Measurements from ENCODE around the gene HCAR1.
"Not testable (repeated sequence)": the region's sequence is repeated elsewhere in the genome, so short reads cannot be mapped to it uniquely, and the experiment has no call there.

The HCAR1 gene

DNA sequence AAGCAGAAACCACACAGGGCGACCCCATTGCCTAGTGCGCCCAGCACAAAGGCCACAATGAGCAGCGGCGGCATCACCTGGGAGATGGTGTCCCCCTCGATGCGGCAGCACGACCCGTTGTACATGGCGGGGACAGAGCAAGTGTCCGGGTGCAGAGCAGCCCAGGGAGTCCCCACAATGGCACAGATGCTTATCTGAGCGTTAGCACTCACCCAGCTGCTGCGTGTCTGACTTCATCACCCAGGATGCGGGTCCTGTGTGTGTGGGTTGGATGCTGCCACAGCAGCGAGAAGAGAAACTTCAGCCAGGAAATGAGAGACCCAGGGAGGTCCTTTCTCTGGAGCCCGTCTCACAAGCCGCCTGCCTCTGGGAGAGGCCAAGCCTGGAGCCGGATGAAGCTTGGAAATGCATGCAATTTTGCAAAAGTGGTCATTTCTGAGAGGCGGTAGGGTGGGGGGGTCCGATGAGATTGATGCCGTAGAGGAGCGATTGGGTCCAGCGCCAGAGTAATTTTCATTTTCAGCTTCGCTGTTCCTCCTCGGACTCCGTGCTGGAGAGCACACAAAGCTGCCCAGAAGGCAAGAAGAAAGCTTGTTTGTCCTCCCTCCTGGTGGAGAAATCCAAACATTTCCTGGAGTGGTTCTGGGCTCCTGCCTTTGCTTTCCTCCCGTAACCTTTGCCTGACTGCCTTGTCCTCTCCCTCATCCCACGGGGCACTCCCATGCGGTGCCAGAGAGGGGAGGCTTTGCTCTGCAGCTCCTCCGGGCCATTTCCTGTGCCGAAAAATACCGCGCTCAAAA is at the start of gene HCAR1:
Gene HCAR1 (minus strand): TSS at position 630 of the 800 bp plus-strand sequence. CDS start 505 bp downstream, at position 125.
- DNase-seq (ENCODE audit: low read depth in 2 of 2), result peak in 1 of 2 donors; percentile 34

GRCh38 chr12:122757568-122757967 is 26.9 kb upstream of the HCAR1 start:
- no peak for DNase-seq (ENCODE audit: low read depth in 2 of 2)

- no peak for DNase-seq (ENCODE audit: low read depth in 2 of 2)
These were observed 24.1 kb upstream of the HCAR1 start for GRCh38 chr12:122754790-122755189.

DNA sequence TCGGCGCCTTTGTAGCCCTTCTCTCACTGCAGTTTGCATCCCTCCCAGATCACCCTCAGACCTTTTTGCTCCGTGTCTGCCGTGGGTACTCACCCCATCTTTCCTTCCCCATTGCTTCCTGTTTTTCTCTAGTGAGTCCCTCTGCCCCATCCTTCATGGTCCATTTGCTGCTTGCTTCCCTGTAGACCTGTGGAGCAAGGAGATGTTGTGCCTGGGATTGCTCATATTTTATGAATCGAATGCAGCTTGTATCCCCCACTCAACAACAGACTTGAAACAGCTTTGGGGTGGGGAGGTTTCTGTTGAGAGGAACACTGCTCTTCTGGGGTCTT is 22.6 kb upstream of the HCAR1 start:
- no peak for DNase-seq (ENCODE audit: low read depth in 2 of 2)

- peak; percentile 98 for DNase-seq (ENCODE audit: low read depth in 2 of 2)
These were observed 22.0 kb upstream of the HCAR1 start, which contains the start of gene DENR for GRCh38 chr12:122752464-122753318. DENR (plus strand) TSS chr12:122752824; CDS start chr12:122753702, 878 bp downstream.

DNA sequence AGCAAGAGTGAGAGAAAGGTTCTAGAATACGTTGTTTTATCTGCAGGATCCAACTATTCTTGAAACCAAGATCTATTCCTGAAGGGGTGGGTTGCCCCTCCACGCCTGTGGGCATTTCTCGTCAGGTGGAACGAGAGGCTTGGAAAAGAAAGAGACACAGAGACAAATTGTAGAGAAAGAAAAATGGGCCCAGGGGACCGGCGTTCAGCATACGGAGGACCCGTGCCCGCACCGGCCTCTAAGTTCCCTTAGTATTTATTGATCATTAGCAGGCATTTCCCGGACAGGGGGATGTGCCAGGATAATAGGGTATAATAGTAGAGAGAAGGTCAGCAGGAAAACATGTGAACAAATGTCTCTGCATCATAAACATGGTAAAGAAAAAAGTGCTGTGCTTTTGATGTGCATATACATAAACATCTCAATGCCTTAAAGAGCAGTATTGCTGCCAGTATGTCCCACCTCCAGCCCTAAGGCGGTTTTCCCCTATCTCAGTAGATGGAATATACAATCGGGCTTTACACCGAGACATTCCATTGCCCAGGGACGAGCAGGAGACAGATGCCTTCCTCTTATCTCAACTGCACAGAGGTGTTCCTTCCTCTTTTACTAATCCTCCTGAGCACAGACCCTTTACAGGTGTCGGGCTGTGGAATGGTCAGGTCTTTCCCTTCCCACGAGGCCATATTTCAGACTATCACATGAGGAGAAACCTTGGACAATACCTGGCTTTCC is 20.3 kb upstream of the HCAR1 start:
- not testable (repeated sequence) for DNase-seq (ENCODE audit: low read depth in 2 of 2)

DNA sequence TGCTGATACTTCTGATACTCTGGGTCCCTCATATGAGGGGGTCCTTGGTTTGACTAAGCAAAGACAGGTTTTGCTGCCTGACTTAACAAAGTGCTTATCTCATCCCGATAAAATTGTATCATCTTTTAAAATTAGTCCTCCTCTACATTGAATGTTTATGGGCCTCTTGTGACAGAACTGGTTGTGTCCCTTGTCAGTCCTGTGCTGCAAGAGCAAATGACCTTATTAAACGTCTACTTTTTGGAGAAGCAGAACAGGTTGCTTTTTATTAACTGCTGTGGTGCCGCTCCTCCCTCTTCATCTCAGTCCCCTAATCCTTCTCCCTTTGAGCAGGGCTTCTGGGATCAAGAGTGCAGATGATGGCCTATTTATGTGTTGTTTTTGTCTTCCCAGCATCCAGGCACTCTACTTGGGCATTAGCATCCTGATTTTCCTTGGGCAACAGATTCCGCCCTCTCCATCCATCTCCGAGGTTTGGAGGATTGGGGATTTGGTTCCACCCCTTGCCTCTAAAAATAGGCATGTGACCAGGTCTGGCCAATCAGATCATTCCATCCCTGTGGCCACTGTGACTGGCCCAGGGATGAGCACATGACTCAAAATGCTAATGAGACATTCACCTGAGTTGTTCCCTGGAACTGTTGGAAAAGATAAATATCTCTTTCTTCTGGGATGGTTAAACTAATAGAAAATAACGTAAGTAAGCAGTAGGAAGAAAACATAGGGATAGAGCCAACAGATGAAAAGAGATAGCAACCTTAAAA is 19.1 kb upstream of the HCAR1 start:
- no peak for DNase-seq (ENCODE audit: low read depth in 2 of 2)

DNA sequence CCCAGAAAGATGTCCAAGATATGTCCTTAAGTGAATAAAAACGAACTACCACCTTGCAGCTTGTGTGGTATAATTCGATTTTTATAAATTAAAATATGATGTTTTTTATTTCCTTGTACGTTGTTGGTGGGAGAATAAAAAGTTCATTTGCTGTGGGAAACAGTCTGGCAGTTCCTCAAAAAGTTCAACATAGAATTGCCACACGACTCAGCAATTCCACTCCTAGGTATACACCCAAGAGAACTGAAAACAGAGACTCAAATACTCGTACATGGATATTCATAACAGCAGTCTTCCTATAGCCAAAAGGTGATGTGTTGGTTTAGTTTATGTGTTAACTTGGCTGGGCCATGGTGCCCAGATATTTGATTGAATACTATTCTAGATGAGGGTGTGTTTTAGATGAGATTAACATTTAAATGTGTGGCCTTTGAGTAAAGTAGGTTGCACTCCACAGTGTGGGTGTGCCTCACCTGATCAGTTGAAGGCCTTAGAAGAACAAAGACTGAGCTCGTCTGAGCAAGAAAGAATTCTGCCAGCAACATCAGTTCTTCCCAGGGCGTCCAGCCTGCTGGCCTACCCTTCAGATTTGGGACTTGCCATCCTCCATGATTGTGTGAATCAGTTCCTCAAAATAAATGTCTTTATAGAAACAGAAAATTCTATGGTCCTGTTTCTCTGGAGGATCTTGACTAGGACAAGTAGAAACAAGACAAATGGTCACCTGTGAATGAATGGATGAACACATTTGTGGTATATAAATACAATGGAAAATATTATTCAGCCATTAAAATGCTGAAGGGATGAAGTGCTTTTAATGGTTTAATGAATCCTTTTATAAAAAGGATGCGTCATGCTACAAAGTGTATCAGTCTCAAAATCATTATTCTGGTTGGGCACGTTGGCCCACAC is 16.8 kb upstream of the HCAR1 start:
- no peak for DNase-seq (ENCODE audit: low read depth in 2 of 2)

GRCh38 chr12:122743895-122744525 is 13.4 kb upstream of the HCAR1 start:
- no peak for DNase-seq (ENCODE audit: low read depth in 2 of 2)

DNA sequence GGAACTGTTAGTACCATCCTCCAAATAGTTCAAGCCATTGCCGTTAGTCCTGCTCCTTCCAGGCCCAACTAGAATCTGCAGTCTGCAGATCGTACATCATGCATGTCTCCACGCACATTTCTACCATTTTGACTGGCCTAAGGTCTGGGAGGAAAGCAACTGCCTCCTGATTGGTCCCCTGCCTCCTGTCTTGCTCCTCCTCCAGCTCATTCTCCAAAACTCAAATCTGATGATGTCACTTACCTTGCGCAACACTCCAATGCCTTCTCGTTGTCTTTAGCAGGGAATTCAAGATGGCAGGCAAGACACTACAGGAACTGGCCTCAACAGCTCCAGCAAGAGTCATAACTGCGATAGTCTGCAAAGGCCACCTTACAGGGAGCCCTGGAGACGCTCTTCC is 9.7 kb upstream of the HCAR1 start:
- DNase-seq (ENCODE audit: low read depth in 2 of 2), result no peak

GRCh38 chr12:122738571-122738970 is 7.9 kb upstream of the HCAR1 start:
- DNase-seq (ENCODE audit: low read depth in 2 of 2), result no peak

DNA sequence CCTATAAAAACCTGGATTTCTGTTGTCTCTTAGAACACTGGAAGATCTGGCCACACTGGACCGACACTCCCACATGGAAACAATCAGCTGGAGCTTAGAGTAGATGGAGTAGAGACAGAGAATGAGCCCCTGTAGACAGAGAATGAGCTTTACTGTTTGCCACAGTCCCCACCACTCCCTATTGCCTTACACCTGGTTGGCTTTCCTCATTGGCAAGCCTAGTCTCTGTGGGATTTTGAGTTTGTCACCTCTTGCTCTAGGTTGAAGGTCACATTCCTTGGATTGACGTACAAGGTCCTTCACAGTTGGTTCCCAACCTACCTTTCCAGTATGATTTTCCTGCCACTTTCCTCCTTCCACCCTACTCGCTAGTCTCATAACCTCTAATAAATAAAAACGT is 2.0 kb upstream of the HCAR1 start:
- DNase-seq (ENCODE audit: low read depth in 2 of 2), result no peak

DNA sequence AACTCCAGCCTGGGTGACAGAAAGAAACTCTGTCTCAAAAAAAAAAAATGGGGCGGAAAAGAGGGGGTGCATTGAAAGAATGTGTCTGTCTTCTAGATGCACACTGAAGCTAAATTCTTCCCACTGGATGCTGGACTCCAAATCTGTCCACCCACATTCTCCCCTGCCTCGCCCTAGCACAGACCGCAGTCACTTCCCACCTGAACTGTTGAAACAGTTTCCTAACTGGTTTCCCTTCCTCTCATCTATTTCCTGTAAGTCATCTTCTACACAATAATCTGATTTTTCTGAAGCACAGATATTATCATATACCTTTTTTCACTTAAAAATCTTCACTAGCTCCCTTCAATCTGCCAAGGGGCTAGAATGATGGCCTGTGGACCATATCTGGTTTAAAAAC is 1.5 kb upstream of the HCAR1 start:
- DNase-seq (ENCODE audit: low read depth in 2 of 2), result peak in 1 of 2 donors; percentile 32

DNA sequence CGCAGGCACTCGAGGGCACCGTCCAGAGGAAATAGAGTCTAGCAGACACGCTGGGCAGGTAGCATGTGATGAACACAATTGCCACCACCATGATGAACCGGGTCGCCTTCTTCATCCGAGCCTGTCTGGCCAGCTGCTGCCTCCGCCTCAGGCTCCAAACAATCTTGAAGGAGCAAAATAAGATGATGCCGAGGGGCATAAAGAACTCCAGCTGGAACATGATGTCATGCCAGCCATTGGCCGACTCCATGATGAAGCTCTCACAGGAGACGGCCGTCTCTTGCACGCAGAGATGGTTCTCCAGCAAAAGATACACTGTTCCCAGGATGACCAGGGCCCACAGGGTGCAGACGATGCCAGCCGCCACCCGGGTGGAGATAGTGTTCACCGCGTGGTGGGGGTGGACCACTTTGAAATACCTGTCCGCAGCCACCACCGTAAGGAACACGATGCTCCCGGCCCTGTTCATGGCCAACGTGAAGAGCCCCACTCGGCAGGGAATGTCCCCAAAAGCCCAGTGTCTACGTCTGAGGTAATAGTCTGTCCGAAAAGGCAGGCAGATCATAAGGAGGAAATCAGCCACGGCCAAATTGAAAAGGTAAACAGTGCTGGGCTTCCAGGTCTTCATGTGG is 945 bp downstream of the HCAR1 start:
- DNase-seq (ENCODE audit: low read depth in 2 of 2), result no peak

GRCh38 chr12:122726080-122726558 is 4.5 kb downstream of the HCAR1 start:
- DNase-seq (ENCODE audit: low read depth in 2 of 2), result peak in 1 of 2 donors; percentile 23

- no peak for DNase-seq (ENCODE audit: low read depth in 2 of 2)
These were observed 5.1 kb downstream of the HCAR1 start for GRCh38 chr12:122725452-122726079.

GRCh38 chr12:122724641-122725243 is 5.9 kb downstream of the HCAR1 start:
- no peak for DNase-seq (ENCODE audit: low read depth in 2 of 2)

- no peak for DNase-seq (ENCODE audit: low read depth in 2 of 2)
These were observed 8.3 kb downstream of the HCAR1 start for GRCh38 chr12:122722387-122722786.
